GM11168 (cell line): Measurements from ENCODE around the gene P2RY14.

Experiments used
- in situ Hi-C: fragments of 300-500 bp; cut with MboI; formaldehyde crosslinking; loops from one replicate; pipeline ENCODE4 v1.12.0; 2022; ENCODE audit warnings: low sequenced_read_pairs; ENCODE audit not compliant: unreplicated experiment

Gene P2RY14

GRCh38 chr3:151224268-151224866 is 54.0 kb downstream of the P2RY14 start:
- in situ Hi-C loops: loop anchor here (10.0 kb wide), 1 partner anchor 60 kb away; no protein-coding TSS in a partner anchor

GRCh38 chr3:151219056-151219455 is 59.3 kb downstream of the P2RY14 start:
- in situ Hi-C loops: no loop called here

GRCh38 chr3:151218136-151218535 is 60.2 kb downstream of the P2RY14 start:
- in situ Hi-C loops: no loop called here

- in situ Hi-C loops: no loop called here
These were observed 61.4 kb downstream of the P2RY14 start for GRCh38 chr3:151216641-151217607.

- in situ Hi-C loops: no loop called here
These were observed 63.9 kb downstream of the P2RY14 start for GRCh38 chr3:151214459-151214858.

GRCh38 chr3:151213881-151214280 is 64.5 kb downstream of the P2RY14 start:
- in situ Hi-C loops: no loop called here

- in situ Hi-C loops: no loop called here
These were observed 65.2 kb downstream of the P2RY14 start for GRCh38 chr3:151213151-151213550.

GRCh38 chr3:151210676-151211381 is 67.5 kb downstream of the P2RY14 start:
- in situ Hi-C loops: no loop called here

- in situ Hi-C loops: no loop called here
These were observed 68.7 kb downstream of the P2RY14 start for GRCh38 chr3:151209654-151210053.

- in situ Hi-C loops: no loop called here
These were observed 72.1 kb downstream of the P2RY14 start for GRCh38 chr3:151206201-151206600.

GRCh38 chr3:151205482-151205881 is 72.9 kb downstream of the P2RY14 start:
- in situ Hi-C loops: no loop called here

GRCh38 chr3:151204530-151205402 is 73.6 kb downstream of the P2RY14 start:
- in situ Hi-C loops: no loop called here

GRCh38 chr3:151203051-151203420 is 75.3 kb downstream of the P2RY14 start, which contains the start of gene GPR171:
Gene GPR171 (minus strand): TSS chr3:151203216. CDS start chr3:151199386, 3,830 bp downstream.
- in situ Hi-C loops: no loop called here

GRCh38 chr3:151201051-151201730 is 77.2 kb downstream of the P2RY14 start:
- in situ Hi-C loops: no loop called here

- in situ Hi-C loops: no loop called here
These were observed 77.8 kb downstream of the P2RY14 start for GRCh38 chr3:151200586-151200985.

GRCh38 chr3:151199554-151200438 is 78.5 kb downstream of the P2RY14 start:
- in situ Hi-C loops: no loop called here

GRCh38 chr3:151198849-151199248 is 79.5 kb downstream of the P2RY14 start:
- in situ Hi-C loops: no loop called here
